Osteocyte (in vitro differentiated cells): ENCODE data around the gene BMPR1B. TPM values are rescaled to one million over a fixed set of nuclear protein-coding genes. Genes with fewer than 3 reads are reported as not detected.

Source experiments
- DNase-seq: peaks from one replicate; pipeline ENCODE4 v3.0.0; 2021; ENCODE audit warnings: mixed read lengths; ENCODE audit not compliant: unreplicated experiment; ENCODE audit errors: extremely low spot score
- H3K27ac Mint-ChIP-seq: one replicate; pipeline ENCODE4 v1.8.0; 2021; ENCODE audit warnings: mild to moderate bottlenecking, mixed read lengths; ENCODE audit not compliant: unreplicated experiment
- H3K27me3 Mint-ChIP-seq: one replicate; pipeline ENCODE4 v1.8.0; 2021; ENCODE audit warnings: mixed read lengths; ENCODE audit not compliant: unreplicated experiment
- H3K36me3 Mint-ChIP-seq: one replicate; pipeline ENCODE4 v1.8.0; 2021; ENCODE audit warnings: mixed read lengths; ENCODE audit not compliant: unreplicated experiment
- H3K4me1 Mint-ChIP-seq: one replicate; pipeline ENCODE4 v1.8.0; 2021; ENCODE audit warnings: mixed read lengths; ENCODE audit not compliant: unreplicated experiment
- H3K4me3 Mint-ChIP-seq: one replicate; pipeline ENCODE4 v1.8.0; 2021; ENCODE audit warnings: mild to moderate bottlenecking, moderate library complexity, mixed read lengths; ENCODE audit not compliant: unreplicated experiment
- H3K9me3 Mint-ChIP-seq: one replicate; pipeline ENCODE4 v1.8.0; 2021; ENCODE audit warnings: mixed read lengths; ENCODE audit not compliant: unreplicated experiment
- CTCF ChIP-seq: fragments of 200-600 bp; sonication (generic); IDR thresholded peaks from 2 replicates; pipeline ENCODE4 v1.5.0; 2021; ENCODE audit warnings: antibody characterized with exemption, mild to moderate bottlenecking, moderate library complexity
- total RNA-seq: library from RNA; stranded (reverse); gene quantifications from 2 replicates; pipeline ENCODE4 v1.2.1, GENCODE V29; 2021

Gene BMPR1B
- total RNA-seq, 1 donor from 2014 or later: 1.5 TPM

GRCh38 chr4:95013236-95013635 is 255.5 kb downstream of the BMPR1B start:
- no peak for TF ChIP-seq CTCF
- Mint-ChIP-seq H3K4me1 (peaks cover 2% of the 10 kb centered on the region), H3K36me3 (no peaks in the 10 kb centered on the region), H3K27me3 (no peaks in the 10 kb centered on the region), H3K27ac (no peak overlapping the region), H3K9me3 (no peaks in the 10 kb centered on the region), H3K4me3 (no peak overlapping the region)
- DNase-seq: no peak

- no peaks in the 10 kb centered on the region for H3K9me3 Mint-ChIP-seq
- H3K4me3 Mint-ChIP-seq: no peak overlapping the region
- H3K27ac Mint-ChIP-seq: no peak overlapping the region
- no peak for DNase-seq
- H3K36me3 Mint-ChIP-seq: no peaks in the 10 kb centered on the region
- no peak for TF ChIP-seq CTCF
- peaks cover 2% of the 10 kb centered on the region for H3K4me1 Mint-ChIP-seq
- H3K27me3 Mint-ChIP-seq: no peaks in the 10 kb centered on the region
Measured at GRCh38 chr4:95014068-95014467, 256.3 kb downstream of the BMPR1B start.

GRCh38 chr4:95017305-95018064 is 259.7 kb downstream of the BMPR1B start:
- Mint-ChIP-seq H3K27ac (no peak overlapping the region), H3K4me3 (no peak overlapping the region), H3K27me3 (no peaks in the 10 kb centered on the region), H3K4me1 (peaks cover 7% of the 10 kb centered on the region), H3K36me3 (no peaks in the 10 kb centered on the region), H3K9me3 (no peaks in the 10 kb centered on the region)
- no peak for TF ChIP-seq CTCF
- DNase-seq: no peak

- TF ChIP-seq CTCF: no peak
- Mint-ChIP-seq H3K4me1 (peaks cover 5% of the 10 kb centered on the region), H3K27ac (no peak overlapping the region), H3K36me3 (no peaks in the 10 kb centered on the region), H3K27me3 (no peaks in the 10 kb centered on the region), H3K4me3 (no peak overlapping the region), H3K9me3 (no peaks in the 10 kb centered on the region)
- no peak for DNase-seq
Measured at GRCh38 chr4:95018785-95019184, 261.0 kb downstream of the BMPR1B start.

GRCh38 chr4:95020521-95020920 is 262.8 kb downstream of the BMPR1B start:
- H3K4me3 Mint-ChIP-seq: no peak overlapping the region
- peaks cover 5% of the 10 kb centered on the region for H3K4me1 Mint-ChIP-seq
- H3K27ac Mint-ChIP-seq: no peak overlapping the region
- DNase-seq: no peak
- no peaks in the 10 kb centered on the region for H3K36me3 Mint-ChIP-seq
- H3K27me3 Mint-ChIP-seq: no peaks in the 10 kb centered on the region
- no peaks in the 10 kb centered on the region for H3K9me3 Mint-ChIP-seq
- TF ChIP-seq CTCF: no peak
